Measurements from ENCODE around the gene C4orf54. TPM values are rescaled to one million over a fixed set of nuclear protein-coding genes. Genes with fewer than 3 reads are reported as not detected.

C4orf54 gene
- total RNA-seq, 1 donor from 2014 or later: 0.12 TPM

DNA sequence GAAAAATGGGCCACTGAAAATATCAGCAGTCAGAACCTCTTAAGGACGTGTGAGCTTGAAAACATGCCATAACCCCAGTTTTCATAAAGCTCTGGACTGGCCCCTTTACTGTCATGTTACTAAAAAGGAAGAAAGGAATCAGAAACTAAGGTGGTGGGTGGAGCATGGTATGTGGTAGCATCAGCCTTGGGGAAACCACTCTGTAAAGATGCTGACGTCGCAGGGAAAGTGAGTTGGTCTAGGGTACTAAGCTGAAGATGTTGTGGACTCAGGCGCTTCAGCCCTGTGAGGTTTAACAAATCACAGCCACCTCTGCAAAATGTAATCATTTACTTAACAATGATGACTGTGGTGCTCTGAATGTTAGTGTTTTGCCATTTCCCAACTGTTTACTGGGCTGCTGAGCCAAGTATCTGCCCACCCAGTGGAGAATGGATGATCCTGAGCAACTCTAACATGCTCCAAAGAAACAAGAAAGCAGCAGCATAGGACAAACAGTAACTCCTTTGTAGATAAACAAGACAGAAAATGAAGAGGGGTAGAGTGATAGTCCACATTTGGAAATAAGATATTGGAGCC is 33.4 kb downstream of the C4orf54 start:
- peak; percentile 24 for DNase-seq (ENCODE audit: low spot score)

DNA sequence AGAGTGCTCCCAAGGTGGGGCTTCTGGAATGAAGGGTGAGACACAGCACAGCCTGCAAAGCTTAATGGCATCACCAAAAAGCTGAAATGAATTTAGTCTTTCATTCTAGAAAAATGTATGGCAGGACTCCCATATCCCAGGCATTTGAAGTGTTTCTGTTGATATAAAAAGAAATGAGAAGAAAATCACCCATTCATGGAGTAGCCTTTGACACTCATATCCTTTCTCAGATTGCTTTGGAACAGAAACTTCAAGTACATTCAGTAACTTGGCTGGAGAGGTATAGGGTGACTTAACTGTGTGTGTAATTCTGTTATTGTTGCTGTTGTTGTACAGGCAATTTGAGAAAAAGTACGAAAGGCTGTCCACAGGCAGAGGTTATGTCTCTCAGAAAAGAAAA is 35.3 kb downstream of the C4orf54 start:
- no peak for DNase-seq (ENCODE audit: low spot score)

- no peak for DNase-seq (ENCODE audit: low spot score)
Measured at GRCh38 chr4:99617374-99617773, 40.3 kb downstream of the C4orf54 start.

GRCh38 chr4:99615170-99615820 is 42.3 kb downstream of the C4orf54 start:
- DNase-seq (ENCODE audit: low spot score): no peak

DNA sequence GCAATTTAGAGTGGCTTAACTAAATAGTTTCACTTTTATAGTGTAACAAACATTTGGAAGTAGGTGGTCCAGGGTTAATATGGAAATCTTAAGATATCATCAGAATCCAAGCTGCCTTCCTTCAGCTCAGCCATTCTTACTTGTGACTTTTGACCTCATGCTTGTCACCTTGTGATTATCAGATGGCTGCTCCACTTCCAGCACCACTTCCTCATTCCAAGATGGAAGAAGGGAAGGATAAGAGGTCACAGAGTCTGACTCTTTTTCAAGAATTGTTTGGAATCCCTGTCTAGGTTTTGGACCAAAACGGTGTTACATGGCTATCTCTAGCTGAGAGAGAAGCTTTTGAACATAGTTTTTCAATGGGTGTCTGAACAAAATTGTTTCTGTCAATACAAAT is 43.1 kb downstream of the C4orf54 start:
- no peak for DNase-seq (ENCODE audit: low spot score)

DNA sequence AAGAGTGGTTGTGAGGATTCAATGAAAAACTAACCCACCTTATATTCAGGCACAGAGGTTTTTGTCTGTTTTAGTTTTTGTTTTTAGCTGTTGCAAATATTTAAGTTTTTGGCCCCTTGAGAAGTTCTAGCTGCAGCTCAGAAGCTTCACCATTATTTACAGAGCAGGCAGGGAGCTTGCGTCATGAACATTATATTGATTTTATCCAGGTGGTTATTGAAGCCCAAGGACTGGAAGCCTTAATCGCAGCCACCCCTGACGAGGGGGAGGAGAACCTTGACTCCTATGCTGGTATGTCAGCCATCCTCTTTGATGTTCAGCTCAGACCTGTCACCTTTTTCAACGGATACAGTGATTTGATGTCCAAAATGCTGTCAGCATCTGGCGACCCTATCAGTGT is 44.9 kb downstream of the C4orf54 start:
- DNase-seq (ENCODE audit: low spot score): no peak

GRCh38 chr4:99612281-99612680 is 45.3 kb downstream of the C4orf54 start:
- no peak for DNase-seq (ENCODE audit: low spot score)

- no peak for DNase-seq (ENCODE audit: low spot score)
Measured at GRCh38 chr4:99610605-99611175, 46.9 kb downstream of the C4orf54 start.

- DNase-seq (ENCODE audit: low spot score): no peak
Measured at GRCh38 chr4:99608417-99608816, 49.2 kb downstream of the C4orf54 start.

Other genes with a start within 250 kb of the C4orf54 start
- gene ADH7, start 222.5 kb downstream of the C4orf54 start, total RNA-seq: not detected
- not detected for gene C4orf17, start 146.8 kb downstream of the C4orf54 start, total RNA-seq
- gene TRMT10A, start 93.8 kb downstream of the C4orf54 start, total RNA-seq: 7.3 TPM
- gene MTTP, start 83.0 kb downstream of the C4orf54 start, total RNA-seq: 3.8 TPM
- gene DAPP1, start 159.0 kb upstream of the C4orf54 start, total RNA-seq: 23.3 TPM
- 46.5 TPM for gene LAMTOR3, start 236.6 kb upstream of the C4orf54 start, total RNA-seq

Data from mucosa of gallbladder (tissue), 1 donor.